ENCODE measurements around the gene AK3.
A peak's percentile ranks its signal among the peaks of the same experiment; 100 is the strongest.
"Not testable (repeated sequence)": the region's sequence is repeated elsewhere in the genome, so short reads cannot be mapped to it uniquely, and the experiment has no call there.

Gene AK3

DNA sequence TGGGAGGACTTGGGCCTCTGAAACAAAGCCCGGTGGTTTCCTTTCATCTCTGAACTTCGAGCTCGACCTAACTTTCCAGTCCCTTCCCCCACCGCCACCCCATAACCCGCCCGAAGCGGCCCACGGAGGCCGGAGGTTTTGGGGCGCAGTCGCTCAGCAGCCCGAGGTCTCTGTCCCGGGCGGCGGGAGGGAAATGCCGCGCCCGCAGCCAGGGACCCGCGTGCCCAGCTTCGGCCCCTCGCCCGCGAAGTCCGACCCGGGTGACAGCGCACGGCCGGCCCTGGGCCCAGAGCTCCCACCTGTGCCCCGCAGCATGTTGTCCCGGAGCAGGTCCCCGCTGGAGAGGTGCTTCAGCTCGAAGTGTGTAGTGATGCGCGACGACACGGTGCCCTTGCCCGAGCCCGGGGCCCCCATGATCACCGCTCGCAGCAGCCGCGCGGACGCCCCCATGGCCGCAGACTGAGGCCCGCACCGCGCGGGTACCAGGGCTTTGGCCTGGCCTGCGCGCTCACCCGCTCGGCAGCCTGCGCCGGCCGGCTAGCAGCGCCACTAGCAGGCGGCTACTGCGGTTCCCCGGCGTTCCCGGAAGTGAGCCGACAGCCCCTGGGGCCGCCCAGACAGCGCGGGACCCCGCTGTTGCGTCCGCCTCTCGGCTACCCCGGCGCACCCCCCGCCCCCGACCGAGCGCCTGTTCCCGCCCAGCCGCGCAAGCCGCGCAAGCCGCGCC, at the start of gene AK3:
TSS of gene AK3 (minus strand) at position 565 of the 727 bp plus-strand sequence. CDS start at position 450, 115 bp downstream.
- no peak for FAIRE-seq

DNA sequence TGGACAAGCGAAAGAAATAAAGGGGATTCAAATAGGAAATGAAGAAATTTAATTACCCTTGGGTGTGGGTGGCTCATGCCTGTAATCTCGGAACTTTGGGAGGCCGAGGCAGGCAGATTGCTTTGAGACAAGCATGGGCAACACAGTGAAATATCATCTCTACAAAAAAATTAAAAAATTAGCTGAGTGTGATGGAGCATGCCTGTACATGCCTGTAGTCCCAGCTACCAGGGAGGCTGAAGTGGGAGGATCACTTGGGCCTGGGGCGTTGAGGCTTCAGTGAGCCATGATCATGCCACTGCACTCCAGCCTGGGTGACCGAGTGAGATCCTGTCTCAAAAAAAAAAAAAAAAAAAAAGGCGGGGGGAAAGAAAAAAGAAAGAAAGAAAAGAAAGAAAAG, 47.7 kb upstream of the AK3 start:
- FAIRE-seq, result no peak

DNA sequence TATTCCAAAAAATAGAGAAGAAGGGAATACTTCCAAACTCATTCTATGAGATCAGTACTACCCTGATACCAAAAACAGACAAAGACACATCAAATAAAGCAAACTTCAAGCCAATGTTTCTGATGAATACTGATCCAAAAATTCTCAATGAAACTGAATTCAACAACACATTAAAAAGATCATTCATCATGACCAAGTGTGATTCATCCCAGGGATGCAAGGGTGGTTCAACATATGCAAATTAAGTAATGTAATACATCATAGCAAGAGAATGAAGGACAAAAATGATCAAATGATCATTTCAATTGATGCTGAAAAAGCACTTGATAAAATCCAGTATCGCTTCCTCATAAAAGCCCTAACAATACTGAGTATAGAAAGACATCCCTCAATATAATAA, 46.9 kb upstream of the AK3 start:
- FAIRE-seq, result no peak

DNA sequence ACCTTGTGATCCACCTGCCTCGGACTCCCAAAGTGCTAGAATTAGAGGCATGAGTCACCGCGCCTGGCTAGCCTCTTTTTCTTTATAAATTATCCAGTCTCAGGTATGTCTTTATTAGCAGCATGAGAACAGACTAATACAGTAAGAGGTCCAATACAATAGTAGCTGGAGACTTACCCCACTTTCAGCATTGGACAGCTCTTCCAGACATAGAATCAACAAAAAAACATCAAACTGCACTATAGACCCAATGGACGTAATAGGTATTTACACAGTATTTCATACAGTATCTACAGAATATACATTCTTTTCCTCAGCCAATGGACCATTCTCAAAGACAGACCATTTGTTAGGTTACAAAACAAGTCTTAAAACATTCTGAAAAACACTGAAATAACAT, 45.6 kb upstream of the AK3 start:
- FAIRE-seq, result no peak

DNA sequence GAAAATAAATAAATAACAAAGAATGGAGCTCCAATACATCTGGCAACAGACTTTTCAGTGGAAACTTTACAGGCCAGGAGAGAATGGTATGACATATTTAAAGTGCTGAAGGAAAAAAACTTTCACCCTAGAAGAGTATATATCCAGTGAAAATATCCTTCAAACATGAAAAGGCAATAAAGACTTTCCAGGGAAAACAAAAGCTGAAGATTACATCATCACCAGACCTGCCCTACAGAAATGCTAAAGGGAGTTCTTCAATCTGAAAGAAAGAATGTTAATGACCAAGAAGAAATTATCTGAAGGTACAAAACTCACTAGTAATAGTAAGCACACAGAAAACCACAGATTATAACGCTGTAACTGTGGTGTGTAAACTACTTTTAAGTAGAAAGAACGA, 43.4 kb upstream of the AK3 start:
- no peak for FAIRE-seq

DNA sequence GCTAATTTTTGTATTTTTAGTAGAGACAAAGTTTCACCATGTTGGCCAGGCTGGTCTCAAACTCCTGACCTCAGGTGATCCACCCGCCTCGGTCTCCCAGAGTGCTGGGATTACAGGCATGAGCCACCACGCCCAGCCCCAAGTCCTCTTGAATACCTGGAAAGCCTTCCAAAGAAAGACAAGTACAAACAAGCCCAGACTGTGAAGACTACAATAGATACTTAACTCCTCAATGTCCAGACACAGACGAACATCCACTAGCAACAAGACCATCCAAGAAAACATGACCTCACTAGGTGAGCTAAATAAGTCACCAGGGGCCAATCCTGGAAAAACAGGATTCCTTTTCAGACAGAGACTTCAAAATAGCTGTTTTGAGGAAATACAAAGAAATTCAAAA, 42.2 kb upstream of the AK3 start:
- not testable (repeated sequence) for FAIRE-seq

DNA sequence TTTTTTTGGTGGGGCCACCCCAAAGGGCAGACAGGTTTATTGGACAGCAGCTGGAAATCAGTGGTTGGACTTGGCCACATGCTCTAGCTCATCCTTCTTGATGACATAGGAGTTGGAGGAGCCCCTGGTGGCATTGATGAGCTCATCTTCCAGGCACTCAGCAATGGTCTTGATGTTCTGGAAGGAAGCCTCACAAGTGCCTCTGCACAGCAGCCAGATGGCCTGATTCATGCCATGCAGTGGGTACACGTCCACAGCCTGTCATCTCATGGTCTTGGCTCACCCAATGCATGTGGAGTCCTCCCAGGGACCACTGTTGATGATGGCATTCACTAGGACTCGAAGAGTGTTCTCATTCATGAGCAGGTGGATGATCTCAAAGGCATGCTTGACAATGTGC, 40.4 kb upstream of the AK3 start:
- no peak for FAIRE-seq

DNA sequence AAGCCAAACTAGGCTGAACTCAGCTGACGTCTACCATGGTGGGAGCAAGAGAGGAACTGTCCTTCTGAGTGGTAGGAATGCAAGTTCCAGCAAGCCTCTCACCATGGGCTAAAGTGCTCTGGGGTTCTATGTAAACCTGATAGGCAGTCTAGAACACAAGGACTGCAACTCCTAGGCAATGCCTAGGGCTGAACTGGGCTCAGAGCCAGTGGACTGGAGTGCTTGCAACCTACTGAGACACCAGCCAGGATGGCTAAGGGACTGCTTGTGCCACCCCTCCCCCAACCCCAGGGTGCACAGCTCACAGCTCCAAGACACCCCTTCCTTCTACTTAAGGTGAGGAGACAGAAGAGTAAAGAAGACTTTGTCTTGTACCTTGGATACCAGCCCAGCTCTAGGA, 39.6 kb upstream of the AK3 start:
- FAIRE-seq, result no peak

DNA sequence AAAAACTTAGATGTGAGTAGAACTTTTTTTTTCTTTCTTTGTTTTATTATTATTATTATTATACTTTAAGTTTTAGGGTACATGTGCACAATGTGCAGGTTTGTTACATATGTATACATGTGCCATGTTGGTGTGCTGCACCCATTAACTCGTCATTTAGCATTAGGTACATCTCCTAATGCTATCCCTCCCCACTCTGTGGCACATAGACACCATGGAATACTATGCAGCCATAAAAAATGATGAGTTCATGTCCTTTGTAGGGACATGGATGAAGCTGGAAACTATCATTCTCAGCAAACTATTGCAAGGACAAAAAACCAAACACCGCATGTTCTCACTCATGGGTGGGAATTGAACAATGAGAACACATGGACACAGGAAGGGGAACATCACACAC, 34.0 kb upstream of the AK3 start:
- FAIRE-seq, result not testable (repeated sequence)

DNA sequence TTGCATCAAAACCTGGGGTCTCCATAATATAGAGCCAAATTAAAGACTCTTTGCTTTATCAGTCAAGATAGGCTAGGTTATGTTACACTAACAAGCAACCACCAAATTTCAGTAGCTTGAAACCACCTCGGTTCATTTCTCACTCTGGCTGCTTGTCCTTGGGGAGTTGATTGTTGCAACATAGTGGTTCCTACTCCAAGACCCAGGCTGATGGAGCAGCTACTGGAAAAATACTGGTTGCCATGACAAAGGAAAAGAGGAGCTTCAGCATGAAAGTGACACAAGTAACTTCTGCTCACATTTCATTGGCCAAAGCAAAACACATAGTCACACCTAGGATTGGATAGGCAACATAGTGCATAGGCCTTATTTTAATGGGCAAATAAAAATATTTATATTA, 33.2 kb upstream of the AK3 start:
- no peak for FAIRE-seq

DNA sequence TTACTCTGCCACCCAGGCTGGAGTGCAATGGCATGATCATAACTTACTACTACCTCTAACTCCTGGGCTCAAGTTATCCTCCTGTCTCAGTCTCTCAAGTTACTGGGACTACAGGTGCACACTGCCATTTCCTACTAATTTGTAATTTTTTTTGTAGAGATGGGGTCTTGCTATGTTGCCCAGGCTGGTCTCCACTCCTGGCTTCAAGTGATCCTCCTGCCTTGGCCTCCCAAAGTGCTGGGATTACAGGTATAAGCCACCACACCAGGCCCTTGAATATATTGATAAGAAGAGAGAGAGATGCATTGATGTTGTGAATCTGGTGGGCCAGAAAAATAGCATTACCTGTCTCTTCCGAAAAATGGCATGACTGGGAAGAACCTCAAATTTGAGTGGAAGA, 30.8 kb upstream of the AK3 start:
- FAIRE-seq, result no peak

DNA sequence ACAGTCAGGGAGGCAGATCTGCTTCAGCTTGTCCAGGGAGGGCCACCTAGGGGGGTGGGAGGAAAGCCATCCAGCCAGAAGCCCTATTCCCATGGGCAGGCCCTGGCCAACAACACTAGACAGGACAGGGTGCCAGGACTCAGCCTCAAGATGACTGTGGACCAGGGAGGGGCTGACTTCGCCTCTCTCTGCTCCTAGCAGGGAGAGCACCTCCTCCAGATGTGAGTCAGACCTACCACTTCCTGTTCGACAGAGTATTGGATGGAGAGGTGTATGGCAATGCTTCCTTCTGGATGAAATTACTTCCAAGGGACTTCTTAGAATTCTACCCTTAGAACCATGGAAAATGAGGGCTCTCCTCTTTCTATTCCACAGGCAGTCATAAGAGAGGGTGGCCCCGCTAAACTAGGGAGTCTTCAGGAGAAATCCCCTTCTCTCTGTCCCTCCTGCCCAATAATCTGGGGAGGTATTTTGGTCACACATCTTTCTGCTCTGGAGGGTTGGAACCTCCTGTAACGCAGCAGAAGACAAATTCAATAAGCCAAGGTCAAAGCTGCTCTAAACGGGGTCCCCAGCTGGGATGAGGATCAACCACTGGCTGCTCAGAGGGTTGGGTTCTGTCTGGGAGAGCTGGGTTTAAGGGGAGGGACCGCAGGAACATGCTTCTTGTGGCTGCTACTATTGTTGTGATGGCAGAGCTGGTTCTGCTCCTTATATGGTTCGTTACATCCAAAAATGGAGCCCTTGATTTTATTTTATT, 28.5 kb upstream of the AK3 start:
- FAIRE-seq, result no peak

DNA sequence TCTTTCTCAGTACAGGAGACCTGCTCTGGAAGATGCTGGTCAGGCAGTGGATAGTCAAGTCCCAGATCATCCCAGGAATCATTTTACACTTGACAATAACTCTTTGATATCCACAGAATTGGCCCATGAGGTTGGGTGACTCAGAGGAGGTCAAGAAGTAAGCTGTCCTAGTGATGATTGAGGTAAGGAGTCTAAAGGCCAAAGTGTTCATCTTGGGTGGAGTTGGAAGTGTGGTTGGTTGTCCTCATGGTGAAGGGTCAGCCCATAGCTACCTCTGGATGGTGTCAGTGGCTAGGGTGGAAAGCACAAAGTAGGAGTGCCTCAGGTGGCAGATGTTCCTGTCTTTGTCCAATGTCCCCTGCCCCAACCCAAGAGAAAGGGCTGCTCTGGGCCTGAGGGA, 27.7 kb upstream of the AK3 start:
- FAIRE-seq, result no peak

DNA sequence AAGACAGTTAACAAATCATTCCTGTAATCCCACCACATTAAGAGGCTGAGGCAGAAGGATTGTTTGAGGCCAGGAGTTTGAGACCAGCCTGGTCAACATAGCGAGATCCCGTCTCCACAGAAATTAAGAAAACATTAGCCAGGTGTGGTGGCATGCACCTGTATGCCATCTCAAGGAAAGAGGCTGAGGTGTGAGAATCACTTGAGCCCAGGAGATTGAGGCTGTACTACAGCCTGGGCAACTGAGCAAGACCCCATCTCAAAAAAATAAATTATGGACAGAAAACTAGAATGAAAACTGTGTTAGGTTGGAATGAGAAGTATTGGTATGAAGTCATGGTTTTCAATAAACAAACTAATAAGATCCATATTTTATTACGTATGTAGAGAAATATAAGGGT, 23.0 kb upstream of the AK3 start:
- no peak for FAIRE-seq

DNA sequence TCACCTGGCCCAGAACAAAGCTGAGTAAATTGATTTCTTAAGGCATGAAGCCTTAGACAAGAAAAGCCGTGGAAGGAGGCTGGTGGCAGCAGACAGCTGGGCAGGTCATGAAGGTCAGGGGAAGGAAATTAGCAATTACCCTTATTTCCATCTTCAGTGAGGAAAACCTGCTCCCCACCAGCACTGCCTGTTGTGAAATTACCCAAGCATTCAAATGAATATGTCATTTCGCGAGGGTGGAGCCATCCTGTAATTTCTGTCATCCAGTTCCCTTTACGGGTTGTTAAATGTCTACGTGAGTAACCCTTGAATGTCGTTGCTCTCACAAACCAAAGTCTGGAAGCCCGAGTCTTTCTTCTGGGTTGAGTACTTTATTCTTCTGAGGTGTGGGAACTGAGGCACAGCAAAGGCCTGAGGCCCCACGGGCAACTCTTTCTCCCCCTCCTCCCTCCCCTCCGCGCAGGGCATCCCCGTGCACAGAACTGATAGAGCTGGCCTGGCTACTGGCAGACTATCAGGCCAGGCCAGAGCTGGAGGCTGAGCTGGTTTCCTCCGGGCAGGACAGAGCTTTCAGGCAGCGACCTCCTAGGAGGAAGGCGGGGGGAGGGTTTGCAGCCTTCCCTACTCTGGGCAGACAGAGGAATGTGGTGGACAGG, 22.0 kb upstream of the AK3 start:
- no peak for FAIRE-seq

DNA sequence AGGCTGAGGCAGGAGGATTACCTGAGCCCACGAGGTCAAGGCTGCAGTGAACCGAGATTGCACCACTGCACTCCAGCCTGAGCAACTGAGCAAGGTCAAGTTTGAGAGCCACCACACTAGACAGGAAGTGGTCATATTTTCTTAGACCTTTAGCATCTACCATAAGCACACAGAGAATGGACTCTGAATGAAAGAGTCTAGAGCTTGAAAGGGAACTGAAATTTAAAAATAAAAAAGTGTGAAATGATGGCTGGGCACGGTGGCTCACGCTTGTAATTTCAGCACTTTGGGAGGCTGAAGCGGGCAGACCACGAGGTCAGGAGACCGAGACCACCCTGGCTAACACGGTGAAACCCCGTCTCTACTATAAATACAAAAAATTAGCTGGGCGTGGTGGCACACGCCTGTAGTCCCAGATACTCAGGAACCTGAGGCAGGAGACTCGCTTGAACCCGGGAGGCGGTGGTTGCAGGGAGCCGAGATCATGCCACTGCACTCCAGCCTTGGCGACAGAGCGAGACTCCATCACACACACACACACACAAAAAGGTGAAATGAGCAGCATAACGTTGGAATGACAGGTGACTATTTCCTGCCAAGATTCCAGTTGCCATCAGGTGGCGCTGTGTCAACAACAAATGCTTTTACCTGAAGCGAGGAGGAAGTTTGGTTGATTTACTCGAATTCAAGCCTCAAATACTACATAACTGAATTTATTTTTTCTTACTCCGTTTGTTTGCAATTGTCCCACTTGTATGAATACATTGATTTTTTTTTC, 21.3 kb upstream of the AK3 start:
- peak; percentile 56 for FAIRE-seq

DNA sequence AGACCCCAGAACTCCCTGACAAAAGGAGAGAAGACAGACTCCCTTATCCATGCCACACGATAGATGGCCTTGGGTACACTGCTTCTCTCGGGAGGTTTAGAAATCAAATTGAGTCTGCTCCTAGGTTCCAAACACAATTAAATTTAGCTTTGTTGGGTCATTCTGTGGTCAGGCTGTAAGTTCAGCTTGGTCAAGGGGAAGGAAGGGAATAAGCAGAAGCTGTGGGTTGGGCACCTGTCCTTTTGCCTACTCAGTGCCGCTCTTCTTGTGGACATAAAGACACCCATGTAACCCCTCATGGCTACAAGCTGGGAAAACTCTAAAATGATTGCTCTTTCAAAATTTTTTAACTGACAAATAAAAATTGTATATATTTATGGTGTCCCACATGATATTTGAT, 19.1 kb upstream of the AK3 start:
- no peak for FAIRE-seq

DNA sequence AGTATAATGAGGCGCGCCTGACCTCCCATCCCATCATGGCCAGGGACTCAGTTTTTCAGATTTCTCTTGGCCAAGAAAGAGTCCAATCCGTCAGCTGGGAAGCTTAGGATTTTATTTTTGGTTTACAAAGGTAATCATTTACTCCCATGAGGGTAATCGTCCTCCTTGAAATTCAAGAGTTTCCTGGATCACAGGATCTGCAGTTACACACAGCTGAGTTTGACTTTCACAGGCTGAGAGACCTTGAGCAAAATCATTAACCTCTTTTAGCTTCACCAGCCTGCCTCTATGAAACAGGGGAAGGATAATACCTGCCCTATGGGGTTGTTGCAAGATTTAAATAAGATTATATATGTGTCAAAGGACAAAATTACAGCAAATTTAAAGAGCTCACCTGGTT, 15.4 kb upstream of the AK3 start:
- FAIRE-seq, result no peak

DNA sequence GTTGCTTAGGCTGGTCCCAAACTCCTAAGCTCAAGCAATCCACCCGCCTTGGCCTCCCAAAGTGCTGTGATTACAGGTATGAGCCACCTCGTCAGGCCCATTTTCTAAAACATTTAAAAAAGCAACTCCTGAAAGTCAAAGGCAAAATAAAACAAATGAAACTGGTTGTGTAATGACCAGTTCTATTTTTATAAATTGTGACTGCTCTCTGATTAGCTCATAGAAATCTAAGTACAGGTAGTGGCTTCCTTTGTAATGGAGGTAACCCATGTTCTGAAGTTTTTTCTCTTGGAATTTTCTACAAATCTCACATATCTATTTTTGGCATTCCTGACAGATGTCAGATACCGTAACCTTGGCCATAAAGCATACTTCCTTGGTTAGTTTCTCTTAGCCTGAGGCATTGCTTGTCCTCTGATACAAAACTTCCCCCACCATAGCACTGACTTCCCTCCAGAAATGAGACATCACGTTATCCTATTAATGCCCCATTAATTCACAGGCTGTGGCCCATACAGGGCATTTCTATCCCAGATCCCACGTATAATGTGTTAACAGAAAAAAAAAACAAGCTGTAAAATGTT, 14.1 kb upstream of the AK3 start:
- FAIRE-seq, result no peak

DNA sequence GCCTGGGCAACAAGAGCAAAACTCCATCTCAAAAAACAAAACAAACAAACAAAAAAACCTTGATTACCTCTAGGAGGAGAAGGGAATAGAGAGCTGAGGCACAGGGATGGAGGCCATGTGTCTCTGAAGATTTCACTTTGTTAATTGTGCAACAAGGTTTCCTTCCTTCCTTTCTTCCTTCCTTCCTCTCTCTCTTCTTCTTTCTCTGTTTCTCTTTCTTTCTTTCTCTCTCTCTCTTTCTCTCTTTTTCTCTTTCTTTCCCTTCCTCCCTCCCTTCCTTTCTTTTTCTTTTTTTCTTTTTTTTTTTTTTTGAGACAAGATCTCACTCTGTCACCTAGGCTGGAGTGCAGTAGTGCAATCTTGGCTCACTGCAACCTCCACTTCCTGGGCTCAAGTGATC, 13.5 kb upstream of the AK3 start:
- not testable (repeated sequence) for FAIRE-seq

DNA sequence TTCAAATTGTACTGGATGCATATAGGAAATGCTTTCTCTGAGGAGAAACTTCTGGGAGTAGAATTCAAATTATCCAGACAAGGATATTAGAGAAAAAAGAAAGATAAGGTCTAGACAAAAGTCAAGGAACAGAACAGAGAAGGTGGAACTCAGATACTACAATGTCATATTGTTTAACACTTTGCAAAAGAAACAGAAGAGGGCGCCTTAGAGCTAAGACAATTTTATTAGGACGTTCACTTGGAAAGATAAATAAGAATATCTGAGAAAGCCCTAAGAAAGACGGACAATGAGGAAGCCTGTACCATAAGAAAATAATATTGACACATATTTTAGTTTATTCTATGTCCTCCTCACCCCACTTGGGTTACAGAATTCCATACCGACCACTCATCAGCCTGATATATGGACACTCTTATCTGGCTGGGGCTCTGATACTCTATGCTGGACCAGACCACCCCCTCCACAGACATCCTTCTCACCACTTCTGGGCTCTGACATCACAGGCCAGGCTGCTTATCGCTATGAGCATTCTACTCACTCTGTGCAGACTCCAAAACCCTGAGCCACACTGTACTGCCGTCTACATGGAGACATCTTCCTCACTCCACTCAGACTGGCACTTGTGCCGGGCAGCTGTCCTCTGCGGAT, 9.1 kb upstream of the AK3 start:
- peak; percentile 84 for FAIRE-seq

DNA sequence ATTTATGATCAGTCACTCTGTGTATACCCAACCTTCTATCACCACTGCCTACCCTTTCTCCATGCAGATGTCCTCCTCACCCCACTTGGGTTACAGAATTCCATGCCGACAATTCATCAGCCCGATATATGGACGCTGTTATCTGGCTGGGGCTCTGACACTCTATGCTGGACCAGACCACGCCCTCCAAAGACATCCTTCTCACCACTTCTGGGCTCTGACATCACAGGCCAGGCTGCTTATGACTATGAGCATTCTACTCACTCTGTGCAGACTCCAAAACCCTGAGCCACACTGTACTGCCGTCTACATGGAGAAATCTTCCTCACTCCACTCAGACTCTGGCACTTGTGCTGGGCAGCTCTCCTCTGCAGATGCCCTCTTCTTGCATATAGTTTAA, 7.6 kb upstream of the AK3 start:
- FAIRE-seq, result no peak
